Adrenal gland (tissue), 5 donors: ENCODE measurements around the gene OR52N4.
A peak's percentile ranks its signal among the peaks of the same experiment; 100 is the strongest.

Source experiments
- POLR2A ChIP-seq, 2 donors: fragments of 450-650 bp; IDR thresholded peaks; one replicate each; pipeline ENCODE4 v1.6.1; 2017; ENCODE audit warnings: antibody characterized with exemption in 2 of 2, mild to moderate bottlenecking in 2 of 2, moderate library complexity in 1 of 2
- TF ChIP-seq, protein P1 (sequence below), 6 experiments: fragments of 450-650 bp in 4 of 6; fragments of 200-600 bp in 2 of 6; sonication (generic) in 1 of 6; IDR thresholded peaks; 1 replicate in 5 of 6; 2 replicates in 1 of 6; pipeline versions ENCODE4 v1.5.1 to v1.8.0; 2016 to 2021; ENCODE audit warnings: antibody characterized with exemption in 6 of 6, mild to moderate bottlenecking in 2 of 6, moderate library complexity in 1 of 6
- donor health status: DM: no; HTN: no; CAD: no.

DNA sequence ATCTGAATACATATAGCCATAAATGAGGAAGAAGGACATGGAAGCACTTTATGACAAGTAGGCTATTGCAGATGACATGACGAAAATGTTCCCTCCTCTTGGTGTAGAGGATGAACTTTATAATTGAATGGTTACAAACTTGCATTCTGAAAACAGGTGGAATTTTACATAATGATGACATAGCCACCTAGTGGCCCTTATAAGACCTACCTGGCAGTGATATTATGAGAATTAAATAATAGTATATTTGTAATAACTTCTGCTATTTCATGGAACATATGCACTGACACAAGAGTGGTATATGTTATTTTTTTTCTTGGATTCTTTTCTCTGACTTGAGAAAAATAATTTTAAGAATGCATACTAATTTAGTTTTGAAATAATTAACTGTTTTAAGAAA is 41.5 kb upstream of the OR52N4 start:
- TF ChIP-seq, protein P1, sequence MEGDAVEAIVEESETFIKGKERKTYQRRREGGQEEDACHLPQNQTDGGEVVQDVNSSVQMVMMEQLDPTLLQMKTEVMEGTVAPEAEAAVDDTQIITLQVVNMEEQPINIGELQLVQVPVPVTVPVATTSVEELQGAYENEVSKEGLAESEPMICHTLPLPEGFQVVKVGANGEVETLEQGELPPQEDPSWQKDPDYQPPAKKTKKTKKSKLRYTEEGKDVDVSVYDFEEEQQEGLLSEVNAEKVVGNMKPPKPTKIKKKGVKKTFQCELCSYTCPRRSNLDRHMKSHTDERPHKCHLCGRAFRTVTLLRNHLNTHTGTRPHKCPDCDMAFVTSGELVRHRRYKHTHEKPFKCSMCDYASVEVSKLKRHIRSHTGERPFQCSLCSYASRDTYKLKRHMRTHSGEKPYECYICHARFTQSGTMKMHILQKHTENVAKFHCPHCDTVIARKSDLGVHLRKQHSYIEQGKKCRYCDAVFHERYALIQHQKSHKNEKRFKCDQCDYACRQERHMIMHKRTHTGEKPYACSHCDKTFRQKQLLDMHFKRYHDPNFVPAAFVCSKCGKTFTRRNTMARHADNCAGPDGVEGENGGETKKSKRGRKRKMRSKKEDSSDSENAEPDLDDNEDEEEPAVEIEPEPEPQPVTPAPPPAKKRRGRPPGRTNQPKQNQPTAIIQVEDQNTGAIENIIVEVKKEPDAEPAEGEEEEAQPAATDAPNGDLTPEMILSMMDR (IDR thresholded peaks at IDR 0.05), result peak in 5 of 6 experiments; percentile 5 to 39 (median 33)
- TF ChIP-seq POLR2A (IDR thresholded peaks at IDR 0.05), result no peak
